HFFc6 (cell line): Measurements from ENCODE around the gene SSBP2. TPM values are rescaled to one million over a fixed set of nuclear protein-coding genes. Genes with fewer than 3 reads are reported as not detected.
A peak's percentile ranks its signal among the peaks of the same experiment; 100 is the strongest.

Experiments
- DNase-seq: peaks from one replicate; pipeline ENCODE4 v3.0.0-alpha.2; 2018
- H3K27ac Mint-ChIP-seq: 2 replicates; pipeline ENCODE4 v1.8.0; 2020; ENCODE audit warnings: mild to moderate bottlenecking, mixed read lengths
- H3K27me3 Mint-ChIP-seq: 2 replicates; pipeline ENCODE4 v1.8.0; 2021; ENCODE audit warnings: mild to moderate bottlenecking, moderate library complexity, mixed read lengths; ENCODE audit not compliant: insufficient read depth
- H3K36me3 Mint-ChIP-seq: 2 replicates; pipeline ENCODE4 v1.8.0; 2021; ENCODE audit warnings: low read depth, mixed read lengths
- H3K4me1 Mint-ChIP-seq: 2 replicates; pipeline ENCODE4 v1.8.0; 2020; ENCODE audit warnings: low read depth, mixed read lengths
- H3K4me3 Mint-ChIP-seq: 2 replicates; pipeline ENCODE4 v1.8.0; 2020; ENCODE audit warnings: mild to moderate bottlenecking, moderate library complexity, mixed read lengths
- H3K9me3 Mint-ChIP-seq: 2 replicates; pipeline ENCODE4 v1.8.0; 2020; ENCODE audit warnings: mild to moderate bottlenecking, mixed read lengths
- CTCF ChIP-seq: fragments of 200-600 bp; sonication (generic); IDR thresholded peaks from 2 replicates; pipeline ENCODE4 v1.5.0; 2021; ENCODE audit warnings: antibody characterized with exemption, mild to moderate bottlenecking
- total RNA-seq, 6 experiments: library from RNA; stranded (reverse); fragmentation: NEBNext Ultra II Directional; extraction: Animal tissue kit (Norgen Biotek cat#: 25700); gene quantifications; 2 replicates in 1 of 6; 3 replicates in 5 of 6; pipeline ENCODE4 v1.2.3, GENCODE V29; 2021

The SSBP2 gene
- total RNA-seq, 6 experiments from 2014 or later, result 21.0 to 28.6 (median 25.1) TPM

GRCh38 chr5:81469676-81470075 lies 281.2 kb downstream of the SSBP2 start:
- no peak for TF ChIP-seq CTCF
- Mint-ChIP-seq H3K9me3 (no peaks in the 10 kb centered on the region), H3K27me3 (no peaks in the 10 kb centered on the region), H3K4me3 (no peak overlapping the region), H3K27ac (no peak overlapping the region), H3K36me3 (peaks cover 10% of the 10 kb centered on the region), H3K4me1 (peaks cover 10% of the 10 kb centered on the region; the same call in 1 of the 2 replicates)
- DNase-seq, result no peak

- Mint-ChIP-seq H3K4me3 (no peak overlapping the region), H3K9me3 (no peaks in the 10 kb centered on the region), H3K36me3 (peaks cover 3% of the 10 kb centered on the region; the same call in 1 of the 2 replicates), H3K27me3 (no peaks in the 10 kb centered on the region), H3K27ac (no peak overlapping the region), H3K4me1 (peaks cover 6% of the 10 kb centered on the region; the same call in 1 of the 2 replicates)
- DNase-seq, result no peak
- no peak for TF ChIP-seq CTCF
Observed at GRCh38 chr5:81450940-81451339, 300.0 kb downstream of the SSBP2 start.

- no peak overlapping the region for H3K27ac Mint-ChIP-seq
- no peak overlapping the region for H3K4me3 Mint-ChIP-seq
- DNase-seq, result no peak
- H3K9me3 Mint-ChIP-seq, result no peaks in the 10 kb centered on the region
- no peaks in the 10 kb centered on the region for H3K36me3 Mint-ChIP-seq
- no peaks in the 10 kb centered on the region for H3K4me1 Mint-ChIP-seq
- TF ChIP-seq CTCF, result no peak
- peaks cover 3% of the 10 kb centered on the region; the same call in 1 of the 2 replicates for H3K27me3 Mint-ChIP-seq
Observed at GRCh38 chr5:81435023-81435422, 315.9 kb downstream of the SSBP2 start.

- Mint-ChIP-seq H3K4me3 (no peak overlapping the region), H3K27me3 (no peaks in the 10 kb centered on the region), H3K27ac (no peak overlapping the region), H3K9me3 (no peaks in the 10 kb centered on the region), H3K36me3 (no peaks in the 10 kb centered on the region), H3K4me1 (peaks cover 43% of the 10 kb centered on the region)
- no peak for TF ChIP-seq CTCF
- no peak for DNase-seq
Observed at GRCh38 chr5:81429985-81430384, 320.9 kb downstream of the SSBP2 start.

- Mint-ChIP-seq H3K36me3 (no peaks in the 10 kb centered on the region), H3K4me1 (peaks cover 43% of the 10 kb centered on the region), H3K27me3 (no peaks in the 10 kb centered on the region), H3K4me3 (peak overlapping the region; percentile 4; the same call in 1 of the 2 replicates), H3K9me3 (no peaks in the 10 kb centered on the region), H3K27ac (no peak overlapping the region)
- DNase-seq, result no peak
- TF ChIP-seq CTCF, result no peak
Observed at GRCh38 chr5:81429363-81429762, 321.5 kb downstream of the SSBP2 start.

- peak overlapping the region; percentile 0; the same call in 1 of the 2 replicates for H3K27ac Mint-ChIP-seq
- DNase-seq, result no peak
- H3K4me3 Mint-ChIP-seq, result peak overlapping the region; percentile 4; the same call in 1 of the 2 replicates
- no peak for TF ChIP-seq CTCF
- no peaks in the 10 kb centered on the region for H3K9me3 Mint-ChIP-seq
- no peaks in the 10 kb centered on the region for H3K27me3 Mint-ChIP-seq
- H3K4me1 Mint-ChIP-seq, result peaks cover 43% of the 10 kb centered on the region
- H3K36me3 Mint-ChIP-seq, result no peaks in the 10 kb centered on the region
Observed at GRCh38 chr5:81428861-81429260, 322.0 kb downstream of the SSBP2 start.
